ENCODE data around the gene ARHGEF28. TPM values are rescaled to one million over a fixed set of nuclear protein-coding genes. Genes with fewer than 3 reads are reported as not detected.

The ARHGEF28 gene
- total RNA-seq, 1 experiment from 2014 or later: 6.1 TPM

DNA sequence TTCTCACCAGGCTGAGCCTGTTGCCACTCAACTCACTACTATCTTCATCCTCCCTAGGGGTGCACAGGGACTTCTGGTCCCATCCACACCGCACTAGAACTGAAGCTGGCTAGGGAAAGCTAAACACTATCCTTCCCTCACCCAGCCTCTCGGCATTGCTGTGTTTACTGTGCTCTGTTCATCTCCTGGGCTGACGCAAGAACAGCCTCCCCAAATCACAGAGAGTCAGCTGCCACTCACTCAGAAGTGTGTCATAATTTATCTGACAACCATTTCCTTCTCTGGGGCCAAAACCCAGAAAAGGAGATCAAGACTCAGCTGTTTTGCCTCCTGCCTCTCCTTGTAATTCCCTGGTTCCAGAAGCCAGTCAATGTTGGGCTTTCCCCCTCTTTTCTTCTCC, 92.8 kb downstream of the ARHGEF28 start:
- CTCF ChIA-PET: interaction anchor here (1.2 kb wide), 1 partner anchor 21 kb away, joined by 3 read pairs; no protein-coding TSS in a partner anchor
- Histone ChIP-seq H4K20me1 (ENCODE audit: insufficient read depth) (no peaks in the 10 kb centered on the region), H3K9me2 (ENCODE audit: insufficient read depth) (no peaks in the 10 kb centered on the region), H3K4me3 (replicated peaks in 1 of 2; ENCODE audit: low read depth in 1 of 2, low read length in 2 of 2) (no peak overlapping the region), H3K9ac (ENCODE audit: low read length) (no peak overlapping the region), H3K27ac (ENCODE audit: low read depth, low read length) (no peak overlapping the region), H3K9me3 (ENCODE audit: control insufficient read depth in 1 of 2, insufficient read depth in 1 of 2, low read depth in 1 of 2, low read length in 2 of 2) (no peaks in the 10 kb centered on the region), H3K79me2 (ENCODE audit: insufficient read depth, low read length) (no peaks in the 10 kb centered on the region), H3K36me3 (ENCODE audit: control insufficient read depth in 1 of 2, insufficient read depth in 2 of 2, low read length in 2 of 2) (no peaks in the 10 kb centered on the region), H3K4me2 (ENCODE audit: low read length) (no peak overlapping the region), H2AFZ (ENCODE audit: low read depth, low read length, poor library complexity, severe bottlenecking) (no peak overlapping the region), H3K27me3 (ENCODE audit: insufficient read depth, low read length) (no peaks in the 10 kb centered on the region), H3K4me1 (ENCODE audit: control insufficient read depth in 1 of 2, insufficient read depth in 2 of 2, low read length in 2 of 2) (no peaks in the 10 kb centered on the region)
- DNase-seq (ENCODE audit: low read depth, low spot score): no peak
- POLR2A ChIA-PET: no interaction called here
- RAD21 ChIA-PET (ENCODE audit: low non-redundant PET in 1 of 2, low total read pairs in 2 of 2, uncharacterized antibody in 2 of 2, unreplicated experiment in 2 of 2): no interaction called here
- no peak for ATAC-seq
- intact Hi-C loops (cut with micrococcal nuclease): no loop called here
- BruUV-seq (replicated peaks): no TSS peak
- TF ChIP-seq JUND (IDR thresholded peaks at IDR 0.05) (no peak), CBX3 (IDR thresholded peaks at IDR 0.05; ENCODE audit: low read depth) (no peak), TCF7L2 (IDR thresholded peaks at IDR 0.05; ENCODE audit: borderline replicate concordance, extremely low read depth, insufficient read depth, insufficient read length) (no peak), EZH2phosphoT487 (IDR thresholded peaks at IDR 0.05; ENCODE audit: borderline replicate concordance) (no peak), ZNF274 (IDR thresholded peaks at IDR 0.05; ENCODE audit: low read depth, low read length) (no peak), ZFX (IDR thresholded peaks at IDR 0.05) (no peak), YY1 (IDR thresholded peaks at IDR 0.05; ENCODE audit: extremely low read depth, insufficient replicate concordance, low read depth, low read length) (no peak), POLR2AphosphoS5 (IDR thresholded peaks at IDR 0.05; ENCODE audit: low read depth, low read length) (no peak), EGR1 (IDR thresholded peaks at IDR 0.05; ENCODE audit: low read depth) (no peak), RAD21 (IDR thresholded peaks at IDR 0.05; ENCODE audit: low read depth) (no peak)
- TF ChIP-seq, protein P1, sequence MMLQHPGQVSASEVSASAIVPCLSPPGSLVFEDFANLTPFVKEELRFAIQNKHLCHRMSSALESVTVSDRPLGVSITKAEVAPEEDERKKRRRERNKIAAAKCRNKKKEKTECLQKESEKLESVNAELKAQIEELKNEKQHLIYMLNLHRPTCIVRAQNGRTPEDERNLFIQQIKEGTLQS (IDR thresholded peaks at IDR 0.05): no peak
- TF ChIP-seq, protein P2, sequence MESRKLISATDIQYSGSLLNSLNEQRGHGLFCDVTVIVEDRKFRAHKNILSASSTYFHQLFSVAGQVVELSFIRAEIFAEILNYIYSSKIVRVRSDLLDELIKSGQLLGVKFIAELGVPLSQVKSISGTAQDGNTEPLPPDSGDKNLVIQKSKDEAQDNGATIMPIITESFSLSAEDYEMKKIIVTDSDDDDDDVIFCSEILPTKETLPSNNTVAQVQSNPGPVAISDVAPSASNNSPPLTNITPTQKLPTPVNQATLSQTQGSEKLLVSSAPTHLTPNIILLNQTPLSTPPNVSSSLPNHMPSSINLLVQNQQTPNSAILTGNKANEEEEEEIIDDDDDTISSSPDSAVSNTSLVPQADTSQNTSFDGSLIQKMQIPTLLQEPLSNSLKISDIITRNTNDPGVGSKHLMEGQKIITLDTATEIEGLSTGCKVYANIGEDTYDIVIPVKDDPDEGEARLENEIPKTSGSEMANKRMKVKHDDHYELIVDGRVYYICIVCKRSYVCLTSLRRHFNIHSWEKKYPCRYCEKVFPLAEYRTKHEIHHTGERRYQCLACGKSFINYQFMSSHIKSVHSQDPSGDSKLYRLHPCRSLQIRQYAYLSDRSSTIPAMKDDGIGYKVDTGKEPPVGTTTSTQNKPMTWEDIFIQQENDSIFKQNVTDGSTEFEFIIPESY (IDR thresholded peaks at IDR 0.05; ENCODE audit: extremely low read depth, insufficient replicate concordance, low read length): no peak
- TF ChIP-seq, protein P3, sequence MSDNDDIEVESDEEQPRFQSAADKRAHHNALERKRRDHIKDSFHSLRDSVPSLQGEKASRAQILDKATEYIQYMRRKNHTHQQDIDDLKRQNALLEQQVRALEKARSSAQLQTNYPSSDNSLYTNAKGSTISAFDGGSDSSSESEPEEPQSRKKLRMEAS (IDR thresholded peaks at IDR 0.05): no peak
- TF ChIP-seq, protein P4, sequence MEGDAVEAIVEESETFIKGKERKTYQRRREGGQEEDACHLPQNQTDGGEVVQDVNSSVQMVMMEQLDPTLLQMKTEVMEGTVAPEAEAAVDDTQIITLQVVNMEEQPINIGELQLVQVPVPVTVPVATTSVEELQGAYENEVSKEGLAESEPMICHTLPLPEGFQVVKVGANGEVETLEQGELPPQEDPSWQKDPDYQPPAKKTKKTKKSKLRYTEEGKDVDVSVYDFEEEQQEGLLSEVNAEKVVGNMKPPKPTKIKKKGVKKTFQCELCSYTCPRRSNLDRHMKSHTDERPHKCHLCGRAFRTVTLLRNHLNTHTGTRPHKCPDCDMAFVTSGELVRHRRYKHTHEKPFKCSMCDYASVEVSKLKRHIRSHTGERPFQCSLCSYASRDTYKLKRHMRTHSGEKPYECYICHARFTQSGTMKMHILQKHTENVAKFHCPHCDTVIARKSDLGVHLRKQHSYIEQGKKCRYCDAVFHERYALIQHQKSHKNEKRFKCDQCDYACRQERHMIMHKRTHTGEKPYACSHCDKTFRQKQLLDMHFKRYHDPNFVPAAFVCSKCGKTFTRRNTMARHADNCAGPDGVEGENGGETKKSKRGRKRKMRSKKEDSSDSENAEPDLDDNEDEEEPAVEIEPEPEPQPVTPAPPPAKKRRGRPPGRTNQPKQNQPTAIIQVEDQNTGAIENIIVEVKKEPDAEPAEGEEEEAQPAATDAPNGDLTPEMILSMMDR (IDR thresholded peaks at IDR 0.05 in 2 of 3, conservative IDR thresholded peaks at IDR 0.05 in 1 of 3; ENCODE audit: borderline replicate concordance in 1 of 3, insufficient read depth in 1 of 3, low read depth in 2 of 3, low read length in 2 of 3): no peak
